ENCODE results near the gene ABCB4. TPM values are rescaled to one million over a fixed set of nuclear protein-coding genes. Genes with fewer than 3 reads are reported as not detected.

ABCB4 gene
- total and polyA plus RNA-seq, 2 experiments from 2014 or later = 1.2 to 1.5 TPM

DNA sequence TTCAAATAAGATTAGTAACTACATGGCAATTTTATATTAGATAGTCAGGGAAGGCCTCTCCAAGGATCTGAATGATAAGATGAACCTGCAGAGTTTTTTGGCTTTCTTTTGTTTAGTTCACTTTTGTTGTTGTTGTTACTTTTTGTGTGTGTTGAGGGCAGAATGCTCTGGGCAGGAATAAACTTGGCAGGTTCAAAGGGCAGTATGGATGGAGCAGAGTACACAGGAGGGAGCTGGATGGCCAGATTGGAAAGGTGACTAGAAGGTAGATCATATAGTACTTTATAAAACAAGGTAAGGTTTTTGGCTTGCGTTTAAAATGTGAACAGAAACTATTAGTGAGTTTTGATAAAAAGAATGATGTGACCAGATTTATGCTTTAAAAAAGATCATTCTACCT lies 112.1 kb downstream of the ABCB4 start:
- Histone ChIP-seq H3K4me3 (no peak overlapping the region), H3K9me2 (ENCODE audit: insufficient read depth) (0 out of 2 replicates have a peak, but pooled peaks cover 4% of the 10 kb centered on the region), H3K79me2 (replicated peaks; ENCODE audit: insufficient read depth) (no peaks in the 10 kb centered on the region), H3K4me2 (no peak overlapping the region), H3F3A (replicated peaks; ENCODE audit: low read depth) (no peaks in the 10 kb centered on the region), H3K4me1 (ENCODE audit: insufficient read depth) (no peaks in the 10 kb centered on the region), H3K27me3 (ENCODE audit: insufficient read depth) (no peaks in the 10 kb centered on the region), H3K36me3 (ENCODE audit: insufficient read depth) (no peaks in the 10 kb centered on the region), H4K20me1 (replicated peaks; ENCODE audit: insufficient read depth) (no peaks in the 10 kb centered on the region), H3K27ac (ENCODE audit: low read depth) (no peak overlapping the region), H2AFZ (no peak overlapping the region)
- peaks cover 5% of the 10 kb centered on the region; the same call in 2 of the 3 replicates for H3K9me3 Mint-ChIP-seq
- no peak for TF ChIP-seq CREB1 (CRISPR knock-in tag; IDR thresholded peaks at IDR 0.05; ENCODE audit: low read depth)
- TF ChIP-seq EZH2phosphoT487 (IDR thresholded peaks at IDR 0.05; ENCODE audit: unreplicated experiment) = no peak
- TF ChIP-seq, protein P1, sequence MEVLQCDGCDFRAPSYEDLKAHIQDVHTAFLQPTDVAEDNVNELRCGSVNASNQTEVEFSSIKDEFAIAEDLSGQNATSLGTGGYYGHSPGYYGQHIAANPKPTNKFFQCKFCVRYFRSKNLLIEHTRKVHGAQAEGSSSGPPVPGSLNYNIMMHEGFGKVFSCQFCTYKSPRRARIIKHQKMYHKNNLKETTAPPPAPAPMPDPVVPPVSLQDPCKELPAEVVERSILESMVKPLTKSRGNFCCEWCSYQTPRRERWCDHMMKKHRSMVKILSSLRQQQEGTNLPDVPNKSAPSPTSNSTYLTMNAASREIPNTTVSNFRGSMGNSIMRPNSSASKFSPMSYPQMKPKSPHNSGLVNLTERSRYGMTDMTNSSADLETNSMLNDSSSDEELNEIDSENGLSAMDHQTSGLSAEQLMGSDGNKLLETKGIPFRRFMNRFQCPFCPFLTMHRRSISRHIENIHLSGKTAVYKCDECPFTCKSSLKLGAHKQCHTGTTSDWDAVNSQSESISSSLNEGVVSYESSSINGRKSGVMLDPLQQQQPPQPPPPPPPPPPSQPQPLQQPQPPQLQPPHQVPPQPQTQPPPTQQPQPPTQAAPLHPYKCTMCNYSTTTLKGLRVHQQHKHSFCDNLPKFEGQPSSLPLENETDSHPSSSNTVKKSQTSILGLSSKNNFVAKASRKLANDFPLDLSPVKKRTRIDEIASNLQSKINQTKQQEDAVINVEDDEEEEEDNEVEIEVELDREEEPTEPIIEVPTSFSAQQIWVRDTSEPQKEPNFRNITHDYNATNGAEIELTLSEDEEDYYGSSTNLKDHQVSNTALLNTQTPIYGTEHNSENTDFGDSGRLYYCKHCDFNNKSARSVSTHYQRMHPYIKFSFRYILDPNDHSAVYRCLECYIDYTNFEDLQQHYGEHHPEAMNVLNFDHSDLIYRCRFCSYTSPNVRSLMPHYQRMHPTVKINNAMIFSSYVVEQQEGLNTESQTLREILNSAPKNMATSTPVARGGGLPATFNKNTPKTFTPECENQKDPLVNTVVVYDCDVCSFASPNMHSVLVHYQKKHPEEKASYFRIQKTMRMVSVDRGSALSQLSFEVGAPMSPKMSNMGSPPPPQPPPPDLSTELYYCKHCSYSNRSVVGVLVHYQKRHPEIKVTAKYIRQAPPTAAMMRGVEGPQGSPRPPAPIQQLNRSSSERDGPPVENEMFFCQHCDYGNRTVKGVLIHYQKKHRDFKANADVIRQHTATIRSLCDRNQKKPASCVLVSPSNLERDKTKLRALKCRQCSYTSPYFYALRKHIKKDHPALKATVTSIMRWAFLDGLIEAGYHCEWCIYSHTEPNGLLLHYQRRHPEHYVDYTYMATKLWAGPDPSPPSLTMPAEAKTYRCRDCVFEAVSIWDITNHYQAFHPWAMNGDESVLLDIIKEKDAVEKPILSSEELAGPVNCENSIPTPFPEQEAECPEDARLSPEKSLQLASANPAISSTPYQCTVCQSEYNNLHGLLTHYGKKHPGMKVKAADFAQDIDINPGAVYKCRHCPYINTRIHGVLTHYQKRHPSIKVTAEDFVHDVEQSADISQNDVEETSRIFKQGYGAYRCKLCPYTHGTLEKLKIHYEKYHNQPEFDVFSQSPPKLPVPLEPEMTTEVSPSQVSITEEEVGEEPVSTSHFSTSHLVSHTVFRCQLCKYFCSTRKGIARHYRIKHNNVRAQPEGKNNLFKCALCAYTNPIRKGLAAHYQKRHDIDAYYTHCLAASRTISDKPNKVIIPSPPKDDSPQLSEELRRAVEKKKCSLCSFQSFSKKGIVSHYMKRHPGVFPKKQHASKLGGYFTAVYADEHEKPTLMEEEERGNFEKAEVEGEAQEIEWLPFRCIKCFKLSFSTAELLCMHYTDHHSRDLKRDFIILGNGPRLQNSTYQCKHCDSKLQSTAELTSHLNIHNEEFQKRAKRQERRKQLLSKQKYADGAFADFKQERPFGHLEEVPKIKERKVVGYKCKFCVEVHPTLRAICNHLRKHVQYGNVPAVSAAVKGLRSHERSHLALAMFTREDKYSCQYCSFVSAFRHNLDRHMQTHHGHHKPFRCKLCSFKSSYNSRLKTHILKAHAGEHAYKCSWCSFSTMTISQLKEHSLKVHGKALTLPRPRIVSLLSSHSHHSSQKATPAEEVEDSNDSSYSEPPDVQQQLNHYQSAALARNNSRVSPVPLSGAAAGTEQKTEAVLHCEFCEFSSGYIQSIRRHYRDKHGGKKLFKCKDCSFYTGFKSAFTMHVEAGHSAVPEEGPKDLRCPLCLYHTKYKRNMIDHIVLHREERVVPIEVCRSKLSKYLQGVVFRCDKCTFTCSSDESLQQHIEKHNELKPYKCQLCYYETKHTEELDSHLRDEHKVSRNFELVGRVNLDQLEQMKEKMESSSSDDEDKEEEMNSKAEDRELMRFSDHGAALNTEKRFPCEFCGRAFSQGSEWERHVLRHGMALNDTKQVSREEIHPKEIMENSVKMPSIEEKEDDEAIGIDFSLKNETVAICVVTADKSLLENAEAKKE (CRISPR knock-in tag; IDR thresholded peaks at IDR 0.05) = no peak
- TF ChIP-seq, protein P2, sequence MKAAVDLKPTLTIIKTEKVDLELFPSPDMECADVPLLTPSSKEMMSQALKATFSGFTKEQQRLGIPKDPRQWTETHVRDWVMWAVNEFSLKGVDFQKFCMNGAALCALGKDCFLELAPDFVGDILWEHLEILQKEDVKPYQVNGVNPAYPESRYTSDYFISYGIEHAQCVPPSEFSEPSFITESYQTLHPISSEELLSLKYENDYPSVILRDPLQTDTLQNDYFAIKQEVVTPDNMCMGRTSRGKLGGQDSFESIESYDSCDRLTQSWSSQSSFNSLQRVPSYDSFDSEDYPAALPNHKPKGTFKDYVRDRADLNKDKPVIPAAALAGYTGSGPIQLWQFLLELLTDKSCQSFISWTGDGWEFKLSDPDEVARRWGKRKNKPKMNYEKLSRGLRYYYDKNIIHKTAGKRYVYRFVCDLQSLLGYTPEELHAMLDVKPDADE (IDR thresholded peaks at IDR 0.05) = no peak
- TF ChIP-seq ZNF114 (CRISPR knock-in tag; IDR thresholded peaks at IDR 0.05) = no peak
- no peak for TF ChIP-seq POLR2AphosphoS5 (IDR thresholded peaks at IDR 0.05; ENCODE audit: low read depth)
- TF ChIP-seq, protein P3, sequence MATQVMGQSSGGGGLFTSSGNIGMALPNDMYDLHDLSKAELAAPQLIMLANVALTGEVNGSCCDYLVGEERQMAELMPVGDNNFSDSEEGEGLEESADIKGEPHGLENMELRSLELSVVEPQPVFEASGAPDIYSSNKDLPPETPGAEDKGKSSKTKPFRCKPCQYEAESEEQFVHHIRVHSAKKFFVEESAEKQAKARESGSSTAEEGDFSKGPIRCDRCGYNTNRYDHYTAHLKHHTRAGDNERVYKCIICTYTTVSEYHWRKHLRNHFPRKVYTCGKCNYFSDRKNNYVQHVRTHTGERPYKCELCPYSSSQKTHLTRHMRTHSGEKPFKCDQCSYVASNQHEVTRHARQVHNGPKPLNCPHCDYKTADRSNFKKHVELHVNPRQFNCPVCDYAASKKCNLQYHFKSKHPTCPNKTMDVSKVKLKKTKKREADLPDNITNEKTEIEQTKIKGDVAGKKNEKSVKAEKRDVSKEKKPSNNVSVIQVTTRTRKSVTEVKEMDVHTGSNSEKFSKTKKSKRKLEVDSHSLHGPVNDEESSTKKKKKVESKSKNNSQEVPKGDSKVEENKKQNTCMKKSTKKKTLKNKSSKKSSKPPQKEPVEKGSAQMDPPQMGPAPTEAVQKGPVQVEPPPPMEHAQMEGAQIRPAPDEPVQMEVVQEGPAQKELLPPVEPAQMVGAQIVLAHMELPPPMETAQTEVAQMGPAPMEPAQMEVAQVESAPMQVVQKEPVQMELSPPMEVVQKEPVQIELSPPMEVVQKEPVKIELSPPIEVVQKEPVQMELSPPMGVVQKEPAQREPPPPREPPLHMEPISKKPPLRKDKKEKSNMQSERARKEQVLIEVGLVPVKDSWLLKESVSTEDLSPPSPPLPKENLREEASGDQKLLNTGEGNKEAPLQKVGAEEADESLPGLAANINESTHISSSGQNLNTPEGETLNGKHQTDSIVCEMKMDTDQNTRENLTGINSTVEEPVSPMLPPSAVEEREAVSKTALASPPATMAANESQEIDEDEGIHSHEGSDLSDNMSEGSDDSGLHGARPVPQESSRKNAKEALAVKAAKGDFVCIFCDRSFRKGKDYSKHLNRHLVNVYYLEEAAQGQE (IDR thresholded peaks at IDR 0.05; ENCODE audit: unreplicated experiment) = no peak
- TF ChIP-seq STAT1 (IDR thresholded peaks at IDR 0.05; ENCODE audit: unreplicated experiment) = no peak
- no peak for TF ChIP-seq ZNF331 (CRISPR knock-in tag; IDR thresholded peaks at IDR 0.05; ENCODE audit: low read depth)
- TF ChIP-seq NANOG (IDR thresholded peaks at IDR 0.05; ENCODE audit: borderline replicate concordance) = no peak
- TF ChIP-seq, protein P4, sequence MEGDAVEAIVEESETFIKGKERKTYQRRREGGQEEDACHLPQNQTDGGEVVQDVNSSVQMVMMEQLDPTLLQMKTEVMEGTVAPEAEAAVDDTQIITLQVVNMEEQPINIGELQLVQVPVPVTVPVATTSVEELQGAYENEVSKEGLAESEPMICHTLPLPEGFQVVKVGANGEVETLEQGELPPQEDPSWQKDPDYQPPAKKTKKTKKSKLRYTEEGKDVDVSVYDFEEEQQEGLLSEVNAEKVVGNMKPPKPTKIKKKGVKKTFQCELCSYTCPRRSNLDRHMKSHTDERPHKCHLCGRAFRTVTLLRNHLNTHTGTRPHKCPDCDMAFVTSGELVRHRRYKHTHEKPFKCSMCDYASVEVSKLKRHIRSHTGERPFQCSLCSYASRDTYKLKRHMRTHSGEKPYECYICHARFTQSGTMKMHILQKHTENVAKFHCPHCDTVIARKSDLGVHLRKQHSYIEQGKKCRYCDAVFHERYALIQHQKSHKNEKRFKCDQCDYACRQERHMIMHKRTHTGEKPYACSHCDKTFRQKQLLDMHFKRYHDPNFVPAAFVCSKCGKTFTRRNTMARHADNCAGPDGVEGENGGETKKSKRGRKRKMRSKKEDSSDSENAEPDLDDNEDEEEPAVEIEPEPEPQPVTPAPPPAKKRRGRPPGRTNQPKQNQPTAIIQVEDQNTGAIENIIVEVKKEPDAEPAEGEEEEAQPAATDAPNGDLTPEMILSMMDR (conservative IDR thresholded peaks at IDR 0.05; ENCODE audit: low read depth in 2 of 2) = no peak
- TF ChIP-seq JUNB (IDR thresholded peaks at IDR 0.05; ENCODE audit: unreplicated experiment) = no peak
- no peak for TF ChIP-seq EZH2 (IDR thresholded peaks at IDR 0.05; ENCODE audit: low read depth, unreplicated experiment)
- no peaks in the 10 kb centered on the region for H3K4me1 Mint-ChIP-seq
- H3K27ac Mint-ChIP-seq = no peak overlapping the region
- no peak overlapping the region for H3K4me3 Mint-ChIP-seq
- H3K27me3 Mint-ChIP-seq (ENCODE audit: insufficient read depth, low read depth, poor library complexity) = no peaks in the 10 kb centered on the region
- ATAC-seq (no peak), DNase-seq (ENCODE audit: low spot score) (no peak)
- H3K36me3 Mint-ChIP-seq (ENCODE audit: low read depth) = peaks cover 22% of the 10 kb centered on the region

Measured in GM23338 (cell line).